Measurements from ENCODE around the gene ERFE. TPM values are rescaled to one million over a fixed set of nuclear protein-coding genes. Genes with fewer than 3 reads are reported as not detected.
"Not testable (repeated sequence)": the region's sequence is repeated elsewhere in the genome, so short reads cannot be mapped to it uniquely, and the experiment has no call there.

The ERFE gene
- total RNA-seq, 4 donors from 2014 or later: 0.35 to 0.94 (median 0.74) TPM; not detected in 1

GRCh38 chr2:238170386-238171071, 11.8 kb downstream of the ERFE start:
- Histone ChIP-seq H3K27me3 (no peaks in the 10 kb centered on the region), H3K4me1 (peaks cover 5 to 40% (median 20%) of the 10 kb centered on the region in 3 donors), H3K36me3 (peaks cover 0 to 87% of the 10 kb centered on the region in 2 donors), H3K4me3 (no peak overlapping the region), H3K9me3 (no peaks in the 10 kb centered on the region), H3K27ac (peak overlapping the region in 3 of 4 donors; percentile 75 to 82 (median 77))
- ATAC-seq: no peak
- 79 to 85% methylated on average over 11 to 12 of the region's 21 CpGs for WGBS, 2 donors (ENCODE audit: low coverage in 1 of 2)
- TF ChIP-seq CTCF (IDR thresholded peaks at IDR 0.05) (no peak), POLR2A (IDR thresholded peaks at IDR 0.05) (no peak), EP300 (IDR thresholded peaks at IDR 0.05) (no peak), POLR2AphosphoS5 (IDR thresholded peaks at IDR 0.05) (no peak)

- 86 to 98% methylated on average over 1 to 3 of the region's 5 CpGs for WGBS, 2 donors (ENCODE audit: low coverage in 1 of 2)
- H3K27me3 ChIP-seq, ATAC-seq, H3K9me3 ChIP-seq, H3K4me3 ChIP-seq: not testable (repeated sequence)
- peaks cover 0 to 92% of the 10 kb centered on the region in 2 donors for H3K36me3 ChIP-seq
- H3K4me1 ChIP-seq: peaks cover 5 to 40% (median 20%) of the 10 kb centered on the region in 3 donors
- H3K27ac ChIP-seq: peak overlapping the region in 2 of 4 donors; percentile 75 to 77
These were observed 12.3 kb downstream of the ERFE start for GRCh38 chr2:238171072-238171431.

GRCh38 chr2:238171575-238172187, 12.9 kb downstream of the ERFE start:
- 64 to 88% methylated on average over 4 to 8 of the region's 9 CpGs for WGBS, 2 donors (ENCODE audit: low coverage in 1 of 2)
- no peak for ATAC-seq
- H3K27me3 ChIP-seq: no peaks in the 10 kb centered on the region
- no peaks in the 10 kb centered on the region for H3K9me3 ChIP-seq
- H3K27ac ChIP-seq: peak overlapping the region in 1 of 4 donors; percentile 77
- TF ChIP-seq EP300 (IDR thresholded peaks at IDR 0.05): no peak
- no peak for TF ChIP-seq CTCF (IDR thresholded peaks at IDR 0.05)
- TF ChIP-seq POLR2AphosphoS5 (IDR thresholded peaks at IDR 0.05): no peak
- no peak for TF ChIP-seq POLR2A (IDR thresholded peaks at IDR 0.05)
- no peak overlapping the region for H3K4me3 ChIP-seq
- peaks cover 5 to 40% (median 20%) of the 10 kb centered on the region in 3 donors for H3K4me1 ChIP-seq
- H3K36me3 ChIP-seq: peaks cover 0 to 98% of the 10 kb centered on the region in 2 donors

- ATAC-seq: no peak
- H3K27ac ChIP-seq: no peak overlapping the region
- no peaks in the 10 kb centered on the region for H3K9me3 ChIP-seq
- H3K36me3 ChIP-seq: peaks cover 0 to 98% of the 10 kb centered on the region in 2 donors
- peaks cover 5 to 40% (median 20%) of the 10 kb centered on the region in 3 donors for H3K4me1 ChIP-seq
- H3K27me3 ChIP-seq: no peaks in the 10 kb centered on the region
- TF ChIP-seq CTCF (IDR thresholded peaks at IDR 0.05) (no peak), EP300 (IDR thresholded peaks at IDR 0.05) (no peak), POLR2A (IDR thresholded peaks at IDR 0.05) (no peak), POLR2AphosphoS5 (IDR thresholded peaks at IDR 0.05) (no peak)
- WGBS, 2 donors (ENCODE audit: low coverage in 1 of 2): 97% methylated on average over 13 of the region's 14 CpGs; no CpG with 5 or more reads in 1 of the 2 donors
- no peak overlapping the region for H3K4me3 ChIP-seq
These were observed 13.7 kb downstream of the ERFE start for GRCh38 chr2:238172439-238172838.

- peaks cover 0 to 98% of the 10 kb centered on the region in 2 donors for H3K36me3 ChIP-seq
These were observed 14.9 kb downstream of the ERFE start for GRCh38 chr2:238173692-238174091.

More at GRCh38 chr2:238173692-238174091, 14.9 kb downstream of the ERFE start:
- no CpG with 5 or more reads among the region's 2 CpGs for WGBS, 2 donors (ENCODE audit: low coverage in 1 of 2)
- Histone ChIP-seq H3K4me3 (no peak overlapping the region), H3K27me3 (no peaks in the 10 kb centered on the region), H3K9me3 (no peaks in the 10 kb centered on the region), H3K4me1 (peaks cover 5 to 31% (median 20%) of the 10 kb centered on the region in 3 donors), H3K27ac (no peak overlapping the region)
- ATAC-seq: no peak
- TF ChIP-seq EP300 (IDR thresholded peaks at IDR 0.05) (no peak), POLR2AphosphoS5 (IDR thresholded peaks at IDR 0.05) (no peak), CTCF (IDR thresholded peaks at IDR 0.05) (no peak), POLR2A (IDR thresholded peaks at IDR 0.05) (no peak)

Data from gastroesophageal sphincter (tissue), 4 donors.